ENCODE measurements around the gene SACS. TPM values are rescaled to one million over a fixed set of nuclear protein-coding genes. Genes with fewer than 3 reads are reported as not detected.
"Not testable (repeated sequence)": the region's sequence is repeated elsewhere in the genome, so short reads cannot be mapped to it uniquely, and the experiment has no call there.

SACS gene
- total RNA-seq, 4 donors from 2014 or later: 7.1 to 9.3 (median 8.3) TPM

GRCh38 chr13:23322353-23323336, 110.9 kb downstream of the SACS start:
- Histone ChIP-seq H3K27me3 (no peaks in the 10 kb centered on the region), H3K4me1 (no peaks in the 10 kb centered on the region), H3K27ac (no peak overlapping the region), H3K4me3 (replicated peaks in 1 of 3) (no peak overlapping the region), H3K36me3 (no peaks in the 10 kb centered on the region), H3K9me3 (no peaks in the 10 kb centered on the region)
- intact Hi-C loops (cut with DNase I): no loop called here
- TF ChIP-seq POLR2A (IDR thresholded peaks at IDR 0.05) (no peak), CTCF (IDR thresholded peaks at IDR 0.05) (no peak)
- 94% methylated on average over 10 to 16 of the region's 19 CpGs for WGBS, 2 donors
- DNase-seq: no peak

- no peak for DNase-seq
- Histone ChIP-seq H3K4me1 (no peaks in the 10 kb centered on the region), H3K9me3 (no peaks in the 10 kb centered on the region), H3K27me3 (no peaks in the 10 kb centered on the region), H3K27ac (no peak overlapping the region), H3K36me3 (no peaks in the 10 kb centered on the region), H3K4me3 (replicated peaks in 1 of 3) (no peak overlapping the region)
- no peak for TF ChIP-seq CTCF (IDR thresholded peaks at IDR 0.05)
- no peak for TF ChIP-seq POLR2A (IDR thresholded peaks at IDR 0.05)
- WGBS, 2 donors: 71 to 75% methylated on average over 6 of the region's 6 CpGs
- intact Hi-C loops (cut with DNase I): no loop called here
Observed at GRCh38 chr13:23321535-23322241, 111.8 kb downstream of the SACS start.

DNA sequence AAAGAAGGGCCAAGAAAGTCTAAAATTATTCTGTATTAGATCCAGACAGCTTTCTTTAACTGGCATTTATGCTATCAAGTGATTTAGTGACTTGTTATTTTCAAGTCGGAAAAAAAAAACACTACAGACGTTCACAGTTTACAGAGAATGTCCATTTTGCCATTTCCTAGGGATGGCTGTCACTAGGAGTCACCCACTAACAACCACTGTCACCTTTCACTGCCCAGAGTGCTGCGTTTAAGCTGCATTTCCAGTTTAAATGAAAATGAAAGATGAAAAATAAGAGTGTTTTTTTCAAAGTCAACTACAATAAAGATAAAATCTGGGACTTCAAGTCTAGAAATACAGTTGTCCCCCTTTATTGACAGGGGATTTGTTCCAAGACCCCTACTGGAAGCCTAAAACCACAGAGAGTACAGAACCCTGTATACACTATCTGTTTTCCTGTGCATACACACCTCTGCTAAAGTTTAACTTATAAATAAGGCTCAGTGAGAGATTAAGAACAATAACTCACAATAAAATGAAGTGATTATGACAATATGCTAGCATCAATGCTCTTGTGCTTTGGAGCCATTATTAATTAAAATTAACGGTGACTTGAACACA, 112.5 kb downstream of the SACS start:
- Histone ChIP-seq H3K27me3 (no peaks in the 10 kb centered on the region), H3K9me3 (no peaks in the 10 kb centered on the region), H3K4me3 (replicated peaks in 1 of 3) (no peak overlapping the region), H3K4me1 (no peaks in the 10 kb centered on the region), H3K27ac (no peak overlapping the region), H3K36me3 (no peaks in the 10 kb centered on the region)
- 62 to 67% methylated on average over 4 of the region's 4 CpGs for WGBS, 2 donors
- TF ChIP-seq CTCF (IDR thresholded peaks at IDR 0.05) (no peak), POLR2A (IDR thresholded peaks at IDR 0.05) (no peak)
- intact Hi-C loops (cut with DNase I): no loop called here
- DNase-seq: no peak

- intact Hi-C loops (cut with DNase I): no loop called here
- DNase-seq: no peak
- H3K4me3 ChIP-seq (replicated peaks in 1 of 3): no peak overlapping the region
- 74 to 82% methylated on average over 3 of the region's 3 CpGs for WGBS, 2 donors
- H3K36me3 ChIP-seq: no peaks in the 10 kb centered on the region
- H3K4me1 ChIP-seq: no peaks in the 10 kb centered on the region
- H3K27ac ChIP-seq: no peak overlapping the region
- H3K27me3 ChIP-seq: no peaks in the 10 kb centered on the region
- H3K9me3 ChIP-seq: no peaks in the 10 kb centered on the region
- TF ChIP-seq CTCF (IDR thresholded peaks at IDR 0.05) (no peak), POLR2A (IDR thresholded peaks at IDR 0.05) (no peak)
Observed at GRCh38 chr13:23319883-23320224, 113.6 kb downstream of the SACS start.

GRCh38 chr13:23314837-23315236, 118.7 kb downstream of the SACS start:
- DNase-seq; H3K4me1 ChIP-seq; H3K27ac ChIP-seq; H3K27me3 ChIP-seq; H3K4me3 ChIP-seq (replicated peaks in 1 of 3); intact Hi-C loops (cut with DNase I); H3K9me3 ChIP-seq; H3K36me3 ChIP-seq: not testable (repeated sequence)
- 63 to 100% methylated on average over 5 to 6 of the region's 6 CpGs for WGBS, 2 donors
